IMR-90 (cell line): ENCODE data around the gene FKBP6.

ENCODE experiments used
- BHLHE40 ChIP-seq: fragments of 150-350 bp; IDR thresholded peaks from 2 replicates; pipeline ENCODE4 v1.6.1; 2016; ENCODE audit warnings: mild to moderate bottlenecking, low read depth, low read length
- CTCF ChIP-seq: conservative IDR thresholded peaks from 2 replicates; pipeline ENCODE4 v1.5.1; 2012; ENCODE audit warnings: mild to moderate bottlenecking, low read depth, low read length, improper control_type of control experiment
- MAZ ChIP-seq: IDR thresholded peaks from 2 replicates; pipeline ENCODE4 v1.6.1; 2012; ENCODE audit warnings: low read depth, mild to moderate bottlenecking, low read length, improper control_type of control experiment, moderate library complexity, borderline replicate concordance
- POLR2A ChIP-seq: IDR thresholded peaks from 2 replicates; pipeline ENCODE4 v1.6.1; 2012; ENCODE audit warnings: mild to moderate bottlenecking, low read depth, low read length
- RAD21 ChIP-seq: IDR thresholded peaks from 2 replicates; pipeline ENCODE4 v1.6.1; 2012; ENCODE audit warnings: low read length, improper control_type of control experiment
- RCOR1 ChIP-seq: IDR thresholded peaks from 2 replicates; pipeline ENCODE4 v1.6.1; 2012; ENCODE audit warnings: mild to moderate bottlenecking, low read length, improper control_type of control experiment; ENCODE audit not compliant: insufficient replicate concordance
- RFX5 ChIP-seq: IDR thresholded peaks from 2 replicates; pipeline ENCODE4 v1.8.0; 2012; ENCODE audit warnings: low read depth, mild to moderate bottlenecking, low read length, moderate library complexity
- SMC3 ChIP-seq: fragments of 150-350 bp; IDR thresholded peaks from 2 replicates; pipeline ENCODE4 v1.6.1; 2016; ENCODE audit warnings: low read depth, mild to moderate bottlenecking, antibody characterized with exemption, low read length, moderate library complexity
- USF2 ChIP-seq: fragments of 150-350 bp; IDR thresholded peaks from 2 replicates; pipeline ENCODE4 v1.6.1; 2017; ENCODE audit warnings: mild to moderate bottlenecking, antibody characterized with exemption, low read length, low read depth

GRCh38 chr7:73332447-73332846 lies 4.5 kb downstream of the FKBP6 start:
- TF ChIP-seq CTCF (no peak), BHLHE40 (no peak), RAD21 (no peak), USF2 (no peak), SMC3 (no peak), RCOR1 (no peak), MAZ (no peak), POLR2A (no peak), RFX5 (no peak)
